ENCODE measurements around the gene NDOR1.
A peak's percentile ranks its signal among the peaks of the same experiment; 100 is the strongest.

The NDOR1 gene

GRCh38 chr9:137215196-137215986, 9.9 kb downstream of the NDOR1 start:
- no peak for DNase-seq (ENCODE audit: low read depth, low spot score)
- H3K4me3 ChIP-seq (ENCODE audit: low read length), result no peak overlapping the region

GRCh38 chr9:137216188-137216965, 10.9 kb downstream of the NDOR1 start:
- H3K4me3 ChIP-seq (ENCODE audit: low read length), result no peak overlapping the region
- DNase-seq (ENCODE audit: low read depth, low spot score), result no peak

- H3K4me3 ChIP-seq (ENCODE audit: low read length), result no peak overlapping the region
- no peak for DNase-seq (ENCODE audit: low read depth, low spot score)
Measured at GRCh38 chr9:137217276-137218211, 12.0 kb downstream of the NDOR1 start.

- H3K4me3 ChIP-seq (ENCODE audit: low read length), result no peak overlapping the region
- DNase-seq (ENCODE audit: low read depth, low spot score), result no peak
Measured at GRCh38 chr9:137218212-137218753, 12.8 kb downstream of the NDOR1 start.

- DNase-seq (ENCODE audit: low read depth, low spot score), result no peak
Measured at GRCh38 chr9:137218754-137219271, 13.3 kb downstream of the NDOR1 start.

GRCh38 chr9:137219757-137220316, 14.3 kb downstream of the NDOR1 start:
- H3K4me3 ChIP-seq (ENCODE audit: low read length), result no peak overlapping the region
- no peak for DNase-seq (ENCODE audit: low read depth, low spot score)

More at GRCh38 chr9:137218754-137219271, 13.3 kb downstream of the NDOR1 start:
- H3K4me3 ChIP-seq (ENCODE audit: low read length), result no peak overlapping the region

GRCh38 chr9:137220317-137221094, 15.0 kb downstream of the NDOR1 start:
- DNase-seq (ENCODE audit: low read depth, low spot score), result no peak
- no peak overlapping the region for H3K4me3 ChIP-seq (ENCODE audit: low read length)

GRCh38 chr9:137221095-137221505, 15.6 kb downstream of the NDOR1 start:
- no peak overlapping the region; the same call in 1 of the 2 replicates for H3K4me3 ChIP-seq (ENCODE audit: low read length)
- no peak for DNase-seq (ENCODE audit: low read depth, low spot score)

- peak overlapping the region; percentile 40 for H3K4me3 ChIP-seq (ENCODE audit: low read length)
- no peak for DNase-seq (ENCODE audit: low read depth, low spot score)
Measured at GRCh38 chr9:137221506-137222111, 16.1 kb downstream of the NDOR1 start.

- H3K4me3 ChIP-seq (ENCODE audit: low read length), result peak within 1 kb of the TSS; percentile 81
- no peak for DNase-seq (ENCODE audit: low read depth, low spot score)
Measured at GRCh38 chr9:137222190-137223077, 16.9 kb downstream of the NDOR1 start, which contains the start of gene RNF208. Gene RNF208 (minus strand): TSS chr9:137222240. CDS start chr9:137221212, 1,028 bp downstream.

- peak; percentile 97 for DNase-seq (ENCODE audit: low read depth, low spot score)
- peak overlapping the region; percentile 81 for H3K4me3 ChIP-seq (ENCODE audit: low read length)
Measured at GRCh38 chr9:137223078-137223970, 17.8 kb downstream of the NDOR1 start.

- DNase-seq (ENCODE audit: low read depth, low spot score), result no peak
- peak within 1 kb of the TSS; percentile 81 for H3K4me3 ChIP-seq (ENCODE audit: low read length)
Measured at GRCh38 chr9:137224830-137225694, 19.6 kb downstream of the NDOR1 start, which contains the start of gene CYSRT1. Gene CYSRT1 (plus strand): TSS chr9:137225174. CDS start chr9:137225622, 448 bp downstream.

- no peak for DNase-seq (ENCODE audit: low read depth, low spot score)
- H3K4me3 ChIP-seq (ENCODE audit: low read length), result no peak overlapping the region
Measured at GRCh38 chr9:137225699-137226331, 20.3 kb downstream of the NDOR1 start.

Measured in Jurkat, Clone E6-1 (cell line).